Ramos (cell line): ENCODE results near the gene KCNT2.

Source experiments
- in situ Hi-C: fragments of 300-500 bp; cut with MboI; formaldehyde crosslinking; loops from one replicate; pipeline ENCODE4 v1.14.3; 2022; ENCODE audit warnings: low sequenced_read_pairs; ENCODE audit not compliant: unreplicated experiment

Gene KCNT2

DNA sequence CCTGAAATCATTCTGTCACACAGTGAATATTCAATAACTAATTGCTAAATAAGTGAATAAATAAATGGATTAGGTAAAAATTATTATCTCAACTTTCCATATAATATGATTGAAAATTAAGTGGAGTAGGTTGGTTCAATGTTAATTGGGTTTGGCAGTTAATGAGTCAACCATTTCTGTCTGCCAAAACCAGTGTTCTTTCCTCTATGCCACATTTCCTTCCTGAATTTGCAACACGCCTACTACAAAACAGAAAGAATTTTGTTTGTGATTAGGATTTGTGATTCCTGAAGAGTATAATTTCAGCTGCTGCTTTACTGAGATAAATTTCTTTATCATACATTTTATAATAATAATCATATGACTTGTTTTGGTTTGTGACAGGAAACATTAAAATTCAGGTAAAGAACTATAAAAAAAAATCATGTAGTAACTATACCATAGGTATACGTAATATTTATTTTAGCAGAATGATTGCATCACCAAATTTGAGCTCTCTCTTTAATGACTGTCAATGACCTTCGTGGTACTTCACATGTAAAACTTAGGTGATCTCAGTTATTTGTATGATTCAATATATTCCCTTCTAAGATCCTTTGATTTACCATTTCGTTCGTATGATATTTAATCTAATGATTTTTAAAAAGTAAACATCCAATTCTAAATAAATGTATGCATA, 241.3 kb downstream of the KCNT2 start:
- in situ Hi-C loops: no loop called here

DNA sequence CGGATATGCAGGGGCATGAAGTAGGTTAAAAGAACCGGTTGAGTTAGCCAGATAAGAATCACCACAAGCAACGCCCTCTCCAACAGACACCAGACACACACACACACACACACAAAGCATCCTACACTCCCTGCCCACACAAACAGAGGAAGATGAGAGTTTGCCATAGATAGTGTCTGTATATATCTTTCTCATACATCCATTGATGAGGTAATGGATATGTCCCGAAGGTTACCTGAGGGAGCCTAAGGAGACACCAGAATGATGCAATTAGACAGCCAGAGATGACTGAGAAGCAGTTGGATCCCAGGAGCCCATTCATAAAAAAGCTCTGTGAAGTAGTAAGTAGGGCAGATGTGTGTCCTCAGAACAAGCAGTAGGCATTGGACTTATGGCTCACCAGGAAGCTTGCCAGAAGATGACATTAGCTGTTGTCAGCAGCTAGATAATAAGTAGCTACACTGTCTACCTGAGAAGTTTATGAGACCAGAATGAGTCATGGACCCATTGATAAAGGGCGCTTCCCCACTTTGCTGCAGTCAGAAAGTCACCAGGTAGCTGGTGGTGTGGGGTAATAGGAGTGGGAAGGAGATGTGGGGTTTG, 247.0 kb downstream of the KCNT2 start:
- in situ Hi-C loops: no loop called here

DNA sequence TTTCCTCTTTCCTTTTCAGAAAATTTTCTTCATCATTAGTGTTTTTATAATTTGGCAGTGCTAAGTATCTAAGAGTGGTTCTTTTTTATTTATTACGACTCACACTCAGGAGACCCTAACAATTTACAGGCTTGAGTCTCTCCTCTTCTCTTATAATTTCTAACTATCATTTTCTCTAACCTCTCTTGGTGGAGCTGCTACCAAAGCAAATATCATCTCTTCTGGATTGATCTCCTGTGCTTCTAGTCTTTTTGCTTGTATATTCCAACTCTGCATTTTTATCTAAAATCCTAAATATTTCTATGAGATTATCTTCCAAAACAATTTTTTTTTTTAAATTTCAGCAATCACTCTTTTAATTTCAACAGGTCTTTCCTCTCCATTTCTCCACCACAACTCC, 250.3 kb downstream of the KCNT2 start:
- in situ Hi-C loops: no loop called here

DNA sequence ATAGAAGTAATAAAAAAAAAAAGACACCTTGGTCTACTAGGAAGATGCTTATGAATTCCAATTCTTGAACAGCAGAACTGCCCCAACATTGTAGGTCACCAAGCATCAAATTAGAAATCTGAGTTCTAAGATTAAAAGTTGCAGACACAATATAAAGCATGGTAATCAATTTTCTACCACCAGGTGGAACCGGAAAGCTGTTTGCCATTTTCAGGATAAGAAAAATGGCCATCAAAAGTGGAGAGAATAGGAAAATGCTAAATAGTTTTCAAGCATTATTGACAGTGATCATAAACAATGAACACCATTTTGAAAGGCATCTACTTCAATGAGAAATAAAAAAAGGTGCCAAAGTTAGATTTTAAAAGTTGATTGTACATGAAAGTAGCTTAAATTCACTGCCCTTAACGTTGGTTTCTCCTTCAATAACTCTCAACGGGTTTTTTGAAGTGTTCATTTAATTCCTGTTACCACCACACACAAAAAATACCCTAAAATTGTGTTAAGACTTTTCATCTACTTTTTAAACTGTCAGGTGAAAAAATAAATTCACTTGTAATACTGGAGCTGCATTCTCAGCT, 252.9 kb downstream of the KCNT2 start:
- in situ Hi-C loops: no loop called here

DNA sequence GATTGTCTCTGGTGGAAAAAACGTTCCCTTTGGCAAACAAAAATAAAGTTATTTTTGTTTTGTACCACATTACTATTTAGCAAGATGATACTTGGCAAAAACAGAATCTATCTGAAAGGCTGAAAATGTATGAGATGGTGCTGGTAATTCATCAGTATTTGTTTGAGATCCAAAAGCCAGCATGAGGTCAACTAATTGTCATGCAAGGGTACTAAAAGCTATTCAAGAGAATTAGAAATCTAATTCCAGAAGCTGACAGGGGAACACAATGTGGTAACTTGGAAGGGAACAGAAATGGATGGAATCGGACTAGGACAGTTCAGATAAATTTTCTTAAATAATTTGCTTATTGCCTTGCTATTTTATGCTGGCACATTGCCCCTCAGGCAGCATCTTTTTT, 263.8 kb downstream of the KCNT2 start:
- in situ Hi-C loops: no loop called here

DNA sequence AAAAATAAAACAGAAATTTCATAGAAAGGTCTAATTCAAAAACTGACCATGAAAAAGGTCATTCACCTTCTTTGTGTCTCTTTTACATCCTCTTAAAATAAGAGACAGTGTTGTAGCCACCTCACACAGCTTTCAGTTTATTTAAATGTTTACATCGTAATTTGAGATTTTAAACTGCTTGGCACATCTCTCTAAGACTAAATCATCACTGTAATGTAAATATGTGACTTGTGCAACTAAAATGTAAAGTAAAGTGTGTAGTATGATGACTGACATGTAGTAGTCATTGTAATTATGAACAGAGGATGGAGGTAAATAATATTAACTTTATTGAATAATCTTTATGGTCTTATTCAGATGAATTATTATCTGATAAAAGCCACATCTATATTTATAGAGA, 283.9 kb downstream of the KCNT2 start:
- in situ Hi-C loops: no loop called here

DNA sequence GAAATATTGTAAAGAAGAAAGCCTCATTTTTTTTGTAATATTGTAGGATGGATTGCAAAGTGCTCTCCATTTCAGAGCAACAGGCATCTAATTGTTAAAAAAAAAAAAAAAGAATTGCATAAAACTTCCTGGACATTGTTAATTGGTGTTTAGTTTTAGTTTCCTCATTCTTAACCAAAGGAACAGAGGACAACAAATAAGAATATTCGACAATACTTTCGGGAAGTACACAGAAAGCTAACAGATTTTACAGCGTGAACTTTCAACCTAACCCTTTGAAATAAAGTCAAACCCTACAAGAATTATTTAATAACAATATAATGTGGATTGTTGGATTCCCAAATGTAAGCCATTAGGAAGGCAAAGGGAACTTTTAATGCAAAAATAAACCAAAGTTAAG, 284.4 kb downstream of the KCNT2 start:
- in situ Hi-C loops: no loop called here

DNA sequence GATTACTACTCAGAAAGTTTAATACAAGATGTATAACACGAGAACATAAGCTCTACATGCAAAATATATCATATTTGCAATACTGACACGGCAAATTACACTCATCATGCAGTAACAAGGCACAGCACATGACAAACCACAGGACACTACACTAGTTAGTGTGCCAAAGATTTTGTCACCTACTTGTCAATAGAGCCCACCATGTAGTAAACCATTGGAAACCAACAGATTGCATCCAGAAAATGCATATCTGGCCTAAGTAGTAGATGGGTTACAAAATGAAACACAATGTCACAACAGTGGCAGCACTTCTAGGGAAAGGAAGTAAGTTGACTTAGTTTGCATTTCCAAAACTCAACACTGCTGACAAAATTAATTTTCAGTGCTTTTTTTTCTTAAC, 288.9 kb downstream of the KCNT2 start:
- in situ Hi-C loops: no loop called here

DNA sequence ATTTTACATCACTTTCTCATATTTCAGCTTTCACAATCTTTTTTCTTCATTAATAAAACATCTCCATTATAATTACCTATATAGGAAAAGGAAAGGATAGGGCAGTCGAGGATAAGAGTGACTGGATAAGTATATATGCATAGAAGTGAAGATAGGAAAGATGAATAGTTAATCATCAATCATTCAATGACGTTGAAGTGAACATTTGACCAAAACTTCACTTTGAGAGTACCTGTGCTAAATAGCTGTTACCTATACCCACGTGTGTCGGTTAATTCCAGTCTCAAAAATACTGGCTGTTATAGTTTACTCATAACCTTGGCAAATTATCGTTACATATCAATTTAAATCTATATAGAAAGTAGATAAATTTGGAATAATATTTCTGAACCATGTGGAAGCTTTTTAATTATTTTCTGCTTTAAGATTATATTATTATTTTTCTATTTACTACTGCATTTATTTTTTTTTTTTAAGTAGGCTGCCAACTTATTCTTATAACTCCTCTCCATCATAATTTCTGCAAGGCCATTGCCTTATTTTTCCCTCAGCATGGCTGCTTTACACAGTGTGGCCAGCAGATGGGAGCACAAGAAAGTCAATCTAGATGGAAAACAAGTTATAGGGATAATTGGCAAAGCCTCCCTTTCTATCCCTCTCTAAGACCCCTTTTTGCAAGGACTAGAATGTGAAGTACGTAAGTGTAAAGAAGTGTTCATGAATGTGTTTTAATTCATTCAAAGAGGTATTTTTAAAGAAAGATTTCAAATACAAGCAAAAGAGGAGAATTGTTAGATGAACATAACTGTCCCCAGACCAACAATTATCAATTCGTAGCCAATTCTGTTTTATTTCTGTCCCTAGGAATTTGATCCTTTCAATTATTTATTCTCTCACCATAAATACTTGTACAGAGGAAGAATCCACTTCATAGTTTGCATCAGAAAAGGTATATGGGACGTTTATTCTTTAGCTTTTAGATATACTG, 290.4 kb downstream of the KCNT2 start:
- in situ Hi-C loops: no loop called here

DNA sequence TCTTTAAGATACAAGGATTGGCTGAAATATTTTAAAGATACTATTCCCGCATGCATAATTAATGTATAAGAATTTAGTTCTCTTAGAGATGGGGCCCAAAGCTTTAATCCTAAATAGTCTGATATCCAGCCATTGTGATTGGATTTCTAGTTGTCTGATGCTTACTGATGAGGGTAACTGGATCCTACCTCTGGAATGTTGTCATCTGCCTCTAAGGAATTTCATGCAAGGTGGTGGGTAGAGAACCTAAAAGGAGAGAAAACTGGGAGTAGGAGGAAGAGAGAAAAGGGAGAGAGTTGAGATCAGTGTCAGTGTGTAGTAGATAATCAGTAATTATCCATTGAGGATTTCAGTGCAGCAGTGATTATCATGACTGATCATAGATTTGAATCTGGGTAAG, 295.5 kb downstream of the KCNT2 start:
- in situ Hi-C loops: no loop called here

DNA sequence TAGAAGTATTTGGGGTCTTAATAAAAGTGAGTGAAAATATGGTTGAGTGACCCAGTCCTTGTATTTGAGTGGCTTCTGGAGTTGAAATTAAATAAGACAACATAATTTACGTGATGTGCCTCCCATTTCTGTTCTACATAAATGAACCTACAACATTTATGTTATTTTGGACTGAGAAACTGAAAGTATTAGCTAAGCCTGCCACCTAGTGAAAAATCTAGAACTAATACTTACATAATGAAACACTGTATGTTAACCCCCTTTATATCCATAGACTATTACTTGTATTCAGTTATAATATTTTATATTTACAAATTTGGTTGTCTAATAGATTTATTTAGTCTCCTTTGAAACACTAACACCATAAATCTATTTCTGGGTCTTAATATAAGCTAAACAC, 298.9 kb downstream of the KCNT2 start:
- in situ Hi-C loops: no loop called here

DNA sequence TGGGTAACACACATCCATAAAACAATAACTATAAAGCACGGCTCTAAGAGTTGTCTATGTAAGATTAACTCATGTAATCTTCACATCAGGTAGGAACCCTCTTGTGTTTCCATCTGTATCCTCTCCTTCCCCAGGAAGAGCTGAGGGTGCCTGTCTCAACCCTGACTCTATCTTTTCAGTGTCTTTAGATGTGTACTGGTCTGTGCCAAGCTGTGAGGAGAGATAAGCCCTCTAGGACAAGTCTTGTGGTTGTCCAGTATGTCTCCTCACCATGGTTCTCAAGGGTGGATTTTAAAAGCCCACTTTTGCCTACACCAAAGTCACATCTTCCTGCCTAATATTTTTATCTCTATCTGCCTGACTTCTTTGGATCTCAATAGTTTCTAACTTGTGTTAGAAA, 300.1 kb downstream of the KCNT2 start:
- in situ Hi-C loops: no loop called here

DNA sequence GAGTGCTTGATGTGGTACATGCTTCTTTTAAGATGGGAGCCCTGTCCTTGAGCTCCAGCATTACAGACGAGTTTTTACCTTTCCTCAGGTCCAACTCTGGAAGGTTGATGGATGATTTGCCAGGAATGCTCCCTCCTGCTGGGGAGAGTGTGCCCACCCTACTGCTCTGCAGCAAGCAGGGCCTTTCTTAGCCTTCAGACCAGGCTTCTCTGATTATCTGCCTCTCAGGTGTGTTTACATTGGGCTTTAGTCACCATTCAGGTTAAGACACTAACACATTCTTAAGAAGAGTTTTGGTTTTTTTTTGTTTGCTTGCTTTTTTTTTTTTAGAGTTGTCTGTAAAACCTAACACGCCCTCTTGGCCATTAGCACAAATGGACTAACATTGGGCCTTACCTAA, 301.8 kb downstream of the KCNT2 start:
- in situ Hi-C loops: no loop called here

DNA sequence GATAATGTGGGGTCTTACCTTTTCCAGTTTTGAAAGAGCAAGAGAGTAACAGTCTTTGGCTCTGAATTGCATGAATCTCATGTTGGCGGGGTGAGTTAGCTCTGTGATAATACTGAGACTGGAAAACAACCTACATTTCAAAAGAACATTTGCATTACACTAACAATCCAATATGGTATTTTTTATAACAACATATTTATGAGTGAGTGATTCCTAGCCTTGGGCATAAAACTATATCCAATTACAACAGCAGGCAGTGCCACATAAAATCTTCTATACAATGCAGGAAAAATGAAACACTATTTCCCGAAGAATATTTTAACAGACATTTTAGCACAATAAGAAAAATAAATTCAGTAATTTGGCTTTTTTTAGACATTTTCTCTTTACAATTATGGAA, 303.0 kb downstream of the KCNT2 start:
- in situ Hi-C loops: no loop called here

DNA sequence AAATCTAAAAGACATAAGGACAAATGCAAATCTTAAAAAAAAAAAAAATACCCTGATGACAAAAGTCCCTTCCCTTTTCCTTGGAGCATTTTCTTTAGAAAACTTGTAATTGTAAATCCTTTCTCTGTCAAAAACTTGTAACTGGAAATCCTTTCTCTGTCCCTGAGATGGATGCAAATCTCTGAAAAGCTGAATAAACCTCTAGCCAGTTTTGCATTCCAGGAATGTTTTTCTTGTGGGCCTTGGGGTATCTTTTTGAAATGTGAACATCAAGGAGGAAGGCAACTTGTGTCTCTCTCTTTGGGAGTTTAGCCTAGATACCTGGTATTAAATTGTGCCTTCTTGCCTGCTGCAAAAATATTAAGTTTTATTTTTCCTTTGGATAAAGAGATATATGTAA, 305.3 kb downstream of the KCNT2 start:
- in situ Hi-C loops: no loop called here

DNA sequence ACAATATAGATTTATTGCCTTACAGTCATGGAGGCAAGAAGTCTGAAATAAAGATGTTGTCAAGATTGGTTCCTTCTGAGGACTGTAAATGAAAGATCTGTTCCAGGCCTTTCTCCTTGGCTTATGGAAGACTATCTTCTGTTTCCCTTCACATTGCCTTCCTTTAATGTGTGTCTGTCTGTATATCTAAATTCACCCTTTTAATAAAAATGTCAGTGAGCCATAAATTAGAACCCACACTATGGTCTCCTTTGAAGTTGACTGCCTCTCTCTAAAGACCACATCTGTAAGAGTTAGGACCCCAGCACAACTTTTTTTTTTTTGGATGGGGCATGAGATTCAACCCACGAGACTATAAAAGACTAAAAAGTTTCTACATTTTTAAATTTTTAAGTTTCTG, 305.8 kb downstream of the KCNT2 start:
- in situ Hi-C loops: no loop called here

DNA sequence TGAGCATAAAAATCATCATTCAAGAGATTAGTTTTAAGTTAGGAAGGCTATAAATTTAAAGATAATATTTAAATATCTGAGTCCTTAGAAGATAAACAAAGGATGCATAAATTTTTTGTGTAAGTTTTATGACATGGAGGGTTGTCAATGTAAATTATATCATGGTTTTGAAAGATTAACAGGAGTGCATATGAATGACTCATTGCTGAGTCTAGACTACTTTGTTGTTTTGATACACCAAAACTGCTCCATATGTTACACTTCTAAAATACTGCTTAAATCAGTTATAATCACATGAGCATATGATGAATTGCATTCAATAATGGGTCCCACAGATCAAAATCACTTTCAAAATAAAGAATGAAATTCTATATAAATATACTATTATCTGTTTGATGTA, 312.5 kb downstream of the KCNT2 start:
- in situ Hi-C loops: no loop called here

DNA sequence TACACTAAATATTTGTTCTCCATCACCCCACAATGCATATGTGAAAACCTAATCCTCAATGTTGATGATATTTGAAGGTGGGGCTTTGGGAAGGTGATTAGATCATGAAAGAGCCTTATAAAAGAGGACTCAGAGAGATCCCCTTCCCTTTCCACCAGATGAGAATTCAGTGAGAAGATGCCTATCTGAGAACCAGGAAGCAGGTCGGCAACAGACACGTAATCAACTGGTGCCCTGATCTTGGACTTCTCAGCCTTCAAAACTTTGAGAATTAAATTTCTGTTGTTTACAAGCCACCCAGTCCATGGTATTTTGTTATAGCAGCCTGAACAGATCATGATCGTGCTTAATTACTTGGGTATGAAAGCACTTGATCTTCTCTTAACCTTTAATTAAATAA, 329.4 kb downstream of the KCNT2 start:
- in situ Hi-C loops: no loop called here

DNA sequence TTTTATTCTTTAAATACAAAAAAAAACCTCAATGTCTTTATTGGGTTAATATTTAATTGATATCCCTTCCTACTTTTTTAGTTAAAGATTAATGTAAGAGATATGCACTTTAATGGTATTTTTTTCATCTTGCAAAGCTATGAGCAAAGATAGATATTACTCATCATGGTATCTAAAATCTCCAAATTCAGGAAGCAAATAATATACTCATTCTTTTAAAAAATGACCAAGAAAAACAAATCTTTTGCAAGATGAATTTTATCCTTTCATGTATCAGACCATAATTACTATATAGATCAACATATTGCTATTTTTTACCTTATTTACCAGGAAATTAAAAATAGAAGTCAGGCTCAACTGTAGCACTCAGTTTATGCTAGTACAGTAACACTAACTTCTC, 330.4 kb downstream of the KCNT2 start:
- in situ Hi-C loops: no loop called here

DNA sequence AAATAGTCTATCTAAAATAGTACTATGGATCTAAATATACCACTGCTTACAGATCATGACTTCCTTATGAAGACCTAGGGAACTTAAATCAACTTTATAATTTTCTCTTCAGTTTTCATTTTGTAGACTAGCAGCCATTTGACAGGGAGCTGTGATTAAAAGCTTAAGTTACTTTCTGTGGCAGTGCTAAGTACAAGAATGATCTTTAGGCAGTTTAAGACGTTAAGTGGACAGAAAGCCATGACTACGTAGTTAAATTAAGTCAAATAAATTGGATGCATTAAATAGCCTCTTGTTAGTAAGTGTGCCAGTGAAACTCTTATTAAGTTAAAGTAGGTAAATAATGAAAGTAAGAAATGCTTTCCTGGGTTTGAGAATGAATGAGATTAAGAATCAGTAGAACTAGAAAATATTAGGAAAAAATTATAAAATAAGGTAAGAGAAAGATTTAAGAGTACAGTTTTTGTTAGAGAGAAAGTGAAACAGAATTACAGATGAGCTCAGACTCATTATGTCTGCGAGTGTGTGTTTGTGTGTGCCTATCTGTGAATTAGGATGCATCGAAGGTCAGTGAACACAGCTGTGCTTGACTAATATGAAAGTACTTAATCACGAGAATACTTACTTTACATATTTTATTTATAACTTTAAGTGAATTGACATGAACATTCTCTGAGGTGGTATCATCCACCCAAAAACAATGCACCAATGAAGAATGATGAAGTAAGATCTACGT, 336.9 kb downstream of the KCNT2 start:
- in situ Hi-C loops: no loop called here
